ENCODE results near the gene METTL26. TPM values are rescaled to one million over a fixed set of nuclear protein-coding genes. Genes with fewer than 3 reads are reported as not detected.

Gene METTL26
- total and polyA plus RNA-seq, 9 of the 15 experiments (the other 6 are each of a cell fraction or from before 2014, with no cell fraction given): 7.3 to 262 (median 80.9) TPM

- no peak for TF ChIP-seq AFF1 (IDR thresholded peaks at IDR 0.05; ENCODE audit: low read depth in 1 of 2, partially characterized antibody in 2 of 2)
- TF ChIP-seq VEZF1 (CRISPR knock-in tag; IDR thresholded peaks at IDR 0.05): no peak
- TF ChIP-seq SNAPC5 (CRISPR knock-in tag; IDR thresholded peaks at IDR 0.05): no peak
- no peak for TF ChIP-seq HMG20B (CRISPR knock-in tag; IDR thresholded peaks at IDR 0.05)
- TF ChIP-seq DPF2 (IDR thresholded peaks at IDR 0.05): peak; percentile 33; the same call in 1 of the 2 replicates
- TF ChIP-seq NCOR1 (IDR thresholded peaks at IDR 0.05): no peak
- TF ChIP-seq KHSRP (IDR thresholded peaks at IDR 0.05): no peak
- no peak for TF ChIP-seq MYBL2 (IDR thresholded peaks at IDR 0.05; ENCODE audit: low read depth)
- TF ChIP-seq MYBL2 (CRISPR knock-in tag; IDR thresholded peaks at IDR 0.05; ENCODE audit: borderline replicate concordance): no peak
- no peak for TF ChIP-seq THRB (CRISPR knock-in tag; conservative IDR thresholded peaks at IDR 0.05)
- no peak for TF ChIP-seq NFE2L1 (tag; IDR thresholded peaks at IDR 0.05; ENCODE audit: borderline replicate concordance, low read depth)
- TF ChIP-seq CLOCK (CRISPR knock-in tag; IDR thresholded peaks at IDR 0.05; ENCODE audit: borderline replicate concordance): no peak
- TF ChIP-seq MNT (conservative IDR thresholded peaks at IDR 0.05): peak; percentile 91 to 94
- TF ChIP-seq KLF6 (CRISPR knock-in tag; IDR thresholded peaks at IDR 0.05; ENCODE audit: borderline replicate concordance): no peak
- no peak for TF ChIP-seq ZNF133 (CRISPR knock-in tag; IDR thresholded peaks at IDR 0.05)
- no peak for TF ChIP-seq SP2 (IDR thresholded peaks at IDR 0.05; ENCODE audit: extremely low read depth, low read depth, low read length, poor library complexity, severe bottlenecking)
Observed at GRCh38 chr16:681746-682427, 45.8 kb upstream of the METTL26 start (continued).
